ENCODE results near the gene GSTA4.

- TF ChIP-seq CTCF (IDR thresholded peaks at IDR 0.05) = no peak
- no peak for TF ChIP-seq POLR2AphosphoS5 (IDR thresholded peaks at IDR 0.05; ENCODE audit: low read depth, low read length)
These were observed 9.9 kb downstream of the GSTA4 start for GRCh38 chr6:52985228-52985627.

Data from Panc1 (cell line).